ENCODE measurements around the gene ERCC5.

DNA sequence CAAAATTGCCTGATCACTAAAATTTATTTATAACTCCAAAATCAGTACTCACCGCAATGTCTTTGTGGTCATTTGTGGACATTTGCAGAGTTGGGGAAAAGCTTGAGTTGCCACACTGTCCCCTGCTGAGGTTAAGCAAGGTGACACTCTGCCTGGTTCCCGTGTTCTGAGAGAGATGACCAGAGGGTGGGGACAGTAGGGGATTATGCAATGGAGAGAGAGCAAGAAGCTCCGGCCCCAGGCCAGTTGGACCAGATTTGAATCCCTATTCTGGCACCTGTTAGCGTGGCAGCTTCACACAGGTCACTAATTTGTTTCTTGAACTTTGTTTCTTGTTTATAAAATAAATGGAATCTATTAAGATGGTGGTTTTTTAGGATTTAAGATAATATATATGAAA lies 17.8 kb downstream of the ERCC5 start:
- TF ChIP-seq, protein P1, sequence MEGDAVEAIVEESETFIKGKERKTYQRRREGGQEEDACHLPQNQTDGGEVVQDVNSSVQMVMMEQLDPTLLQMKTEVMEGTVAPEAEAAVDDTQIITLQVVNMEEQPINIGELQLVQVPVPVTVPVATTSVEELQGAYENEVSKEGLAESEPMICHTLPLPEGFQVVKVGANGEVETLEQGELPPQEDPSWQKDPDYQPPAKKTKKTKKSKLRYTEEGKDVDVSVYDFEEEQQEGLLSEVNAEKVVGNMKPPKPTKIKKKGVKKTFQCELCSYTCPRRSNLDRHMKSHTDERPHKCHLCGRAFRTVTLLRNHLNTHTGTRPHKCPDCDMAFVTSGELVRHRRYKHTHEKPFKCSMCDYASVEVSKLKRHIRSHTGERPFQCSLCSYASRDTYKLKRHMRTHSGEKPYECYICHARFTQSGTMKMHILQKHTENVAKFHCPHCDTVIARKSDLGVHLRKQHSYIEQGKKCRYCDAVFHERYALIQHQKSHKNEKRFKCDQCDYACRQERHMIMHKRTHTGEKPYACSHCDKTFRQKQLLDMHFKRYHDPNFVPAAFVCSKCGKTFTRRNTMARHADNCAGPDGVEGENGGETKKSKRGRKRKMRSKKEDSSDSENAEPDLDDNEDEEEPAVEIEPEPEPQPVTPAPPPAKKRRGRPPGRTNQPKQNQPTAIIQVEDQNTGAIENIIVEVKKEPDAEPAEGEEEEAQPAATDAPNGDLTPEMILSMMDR (IDR thresholded peaks at IDR 0.05) = no peak
- no peak for TF ChIP-seq POLR2A (IDR thresholded peaks at IDR 0.05)
